Adrenal gland (tissue), 5 donors: ENCODE measurements around the gene CENPU.

Experiments
- CTCF ChIP-seq, 6 experiments: fragments of 450-650 bp in 4 of 6; fragments of 200-600 bp in 2 of 6; sonication (generic) in 1 of 6; IDR thresholded peaks; 1 replicate in 5 of 6; 2 replicates in 1 of 6; pipeline versions ENCODE4 v1.5.1 to v1.8.0; 2016 to 2021; ENCODE audit warnings: antibody characterized with exemption in 6 of 6, mild to moderate bottlenecking in 2 of 6, moderate library complexity in 1 of 6
- POLR2A ChIP-seq, 2 donors: fragments of 450-650 bp; IDR thresholded peaks; one replicate each; pipeline ENCODE4 v1.6.1; 2017; ENCODE audit warnings: antibody characterized with exemption in 2 of 2, mild to moderate bottlenecking in 2 of 2, moderate library complexity in 1 of 2
- donor health status: DM: no; HTN: no; CAD: no.

DNA sequence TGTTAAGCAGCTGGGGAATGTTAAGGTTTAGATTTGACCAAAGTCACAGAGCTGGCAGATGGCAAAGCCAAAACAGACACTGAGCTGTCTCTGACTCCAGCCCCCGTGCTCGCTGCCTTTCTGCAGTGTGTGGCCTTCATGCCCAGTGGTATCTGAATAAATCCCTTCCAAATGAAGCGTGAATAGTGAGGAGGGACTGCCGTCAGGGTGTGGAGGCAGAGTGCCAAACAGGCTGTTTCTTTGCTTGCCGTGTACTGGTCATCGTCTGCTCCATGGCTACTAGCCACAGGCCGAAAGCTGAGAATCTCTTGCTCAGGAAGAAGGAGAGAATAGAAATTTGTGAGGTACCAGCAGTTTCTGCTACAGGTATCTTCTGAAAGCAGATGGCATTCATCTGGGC lies 64.6 kb downstream of the CENPU start:
- TF ChIP-seq CTCF (IDR thresholded peaks at IDR 0.05) (no peak), POLR2A (IDR thresholded peaks at IDR 0.05) (no peak)
